Measurements from ENCODE around the gene MYO1C.

The MYO1C gene

GRCh38 chr17:1470755-1471462 lies 21.6 kb downstream of the MYO1C start:
- Histone ChIP-seq H3K4me1 (ENCODE audit: low read length) (peaks cover 9% of the 10 kb centered on the region), H3K4me3 (ENCODE audit: low read length) (no peak overlapping the region), H2AFZ (ENCODE audit: low read depth, low read length) (no peak overlapping the region), H4K20me1 (ENCODE audit: insufficient read depth, low read length) (no peaks in the 10 kb centered on the region), H3K9ac (ENCODE audit: low read length) (no peak overlapping the region), H3K9me3 (ENCODE audit: insufficient read depth, low read length) (no peaks in the 10 kb centered on the region), H3K36me3 (replicated peaks; ENCODE audit: low read depth, low read length) (peaks cover 10% of the 10 kb centered on the region), H3K4me2 (ENCODE audit: low read length) (no peak overlapping the region), H3K79me2 (ENCODE audit: low read length) (no peaks in the 10 kb centered on the region), H3K27me3 (ENCODE audit: low read depth, low read length) (no peaks in the 10 kb centered on the region), H3K27ac (ENCODE audit: low read length) (no peak overlapping the region)
- no peak for TF ChIP-seq EZH2phosphoT487 (IDR thresholded peaks at IDR 0.05; ENCODE audit: low read depth)
- TF ChIP-seq CTCF (IDR thresholded peaks at IDR 0.05; ENCODE audit: low read depth, low read length), result no peak

GRCh38 chr17:1470071-1470754 lies 22.3 kb downstream of the MYO1C start:
- peaks cover 8% of the 10 kb centered on the region for H3K36me3 ChIP-seq (replicated peaks; ENCODE audit: low read depth, low read length)
- TF ChIP-seq EZH2phosphoT487 (IDR thresholded peaks at IDR 0.05; ENCODE audit: low read depth), result no peak
- no peak for TF ChIP-seq CTCF (IDR thresholded peaks at IDR 0.05; ENCODE audit: low read depth, low read length)
- no peak overlapping the region for H3K4me3 ChIP-seq (ENCODE audit: low read length)
- H3K27ac ChIP-seq (ENCODE audit: low read length), result no peak overlapping the region
- H3K4me1 ChIP-seq (ENCODE audit: low read length), result peaks cover 6% of the 10 kb centered on the region
- H3K4me2 ChIP-seq (ENCODE audit: low read length), result no peak overlapping the region
- H3K9me3 ChIP-seq (ENCODE audit: insufficient read depth, low read length), result no peaks in the 10 kb centered on the region
- no peak overlapping the region for H3K9ac ChIP-seq (ENCODE audit: low read length)
- H4K20me1 ChIP-seq (ENCODE audit: insufficient read depth, low read length), result no peaks in the 10 kb centered on the region
- no peak overlapping the region for H2AFZ ChIP-seq (ENCODE audit: low read depth, low read length)
- H3K27me3 ChIP-seq (ENCODE audit: low read depth, low read length), result no peaks in the 10 kb centered on the region
- H3K79me2 ChIP-seq (ENCODE audit: low read length), result no peaks in the 10 kb centered on the region

DNA sequence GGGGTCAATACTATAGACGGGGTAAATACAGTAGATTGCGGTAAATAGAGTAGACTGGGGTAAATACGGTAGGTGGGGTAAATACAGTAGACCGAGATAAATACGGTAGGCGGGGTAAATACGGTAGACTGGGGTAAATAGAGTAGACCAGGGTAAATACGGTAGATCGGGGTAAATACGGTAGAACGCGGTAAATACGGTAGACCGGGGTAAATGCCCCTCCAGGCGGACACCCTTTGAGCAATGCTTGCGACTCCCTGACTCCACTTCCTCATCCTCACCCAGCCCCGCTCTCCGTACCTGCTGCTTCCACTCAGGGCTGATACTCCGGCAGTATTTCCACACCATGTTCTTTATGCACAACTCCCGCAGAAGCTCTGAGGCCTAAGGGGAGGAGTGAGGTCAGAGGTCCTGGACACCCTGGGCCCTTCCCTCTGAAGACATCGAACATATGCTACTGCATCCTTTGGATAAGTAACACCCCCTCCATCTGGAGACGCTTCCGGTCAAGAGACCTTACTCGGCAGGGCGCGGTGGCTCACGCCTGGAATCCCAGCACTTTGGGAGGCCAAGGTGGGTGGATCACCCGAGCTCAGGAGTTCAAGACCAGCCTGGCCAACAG lies 23.1 kb downstream of the MYO1C start:
- no peaks in the 10 kb centered on the region for H3K9me3 ChIP-seq (ENCODE audit: insufficient read depth, low read length)
- no peak overlapping the region for H3K4me3 ChIP-seq (ENCODE audit: low read length)
- H3K4me1 ChIP-seq (ENCODE audit: low read length), result no peaks in the 10 kb centered on the region
- H3K27me3 ChIP-seq (ENCODE audit: low read depth, low read length), result no peaks in the 10 kb centered on the region
- H3K27ac ChIP-seq (ENCODE audit: low read length), result no peak overlapping the region
- no peak overlapping the region for H2AFZ ChIP-seq (ENCODE audit: low read depth, low read length)
- no peaks in the 10 kb centered on the region for H3K79me2 ChIP-seq (ENCODE audit: low read length)
- H3K9ac ChIP-seq (ENCODE audit: low read length), result no peak overlapping the region
- H3K4me2 ChIP-seq (ENCODE audit: low read length), result no peak overlapping the region
- no peaks in the 10 kb centered on the region for H4K20me1 ChIP-seq (ENCODE audit: insufficient read depth, low read length)
- TF ChIP-seq CTCF (IDR thresholded peaks at IDR 0.05; ENCODE audit: low read depth, low read length), result no peak
- no peak for TF ChIP-seq EZH2phosphoT487 (IDR thresholded peaks at IDR 0.05; ENCODE audit: low read depth)
- peaks cover 8% of the 10 kb centered on the region for H3K36me3 ChIP-seq (replicated peaks; ENCODE audit: low read depth, low read length)

GRCh38 chr17:1467898-1468492 lies 24.5 kb downstream of the MYO1C start:
- no peak overlapping the region for H3K27ac ChIP-seq (ENCODE audit: low read length)
- no peaks in the 10 kb centered on the region; the same call in 1 of the 2 replicates for H4K20me1 ChIP-seq (ENCODE audit: insufficient read depth, low read length)
- H3K4me3 ChIP-seq (ENCODE audit: low read length), result no peak overlapping the region
- no peaks in the 10 kb centered on the region for H3K79me2 ChIP-seq (ENCODE audit: low read length)
- TF ChIP-seq EZH2phosphoT487 (IDR thresholded peaks at IDR 0.05; ENCODE audit: low read depth) (no peak), CTCF (IDR thresholded peaks at IDR 0.05; ENCODE audit: low read depth, low read length) (no peak)
- peaks cover 8% of the 10 kb centered on the region for H3K36me3 ChIP-seq (replicated peaks; ENCODE audit: low read depth, low read length)
- H3K4me2 ChIP-seq (ENCODE audit: low read length), result no peak overlapping the region
- no peak overlapping the region for H2AFZ ChIP-seq (ENCODE audit: low read depth, low read length)
- no peaks in the 10 kb centered on the region for H3K9me3 ChIP-seq (ENCODE audit: insufficient read depth, low read length)
- H3K4me1 ChIP-seq (ENCODE audit: low read length), result peaks cover 6% of the 10 kb centered on the region
- no peak overlapping the region for H3K9ac ChIP-seq (ENCODE audit: low read length)
- no peaks in the 10 kb centered on the region for H3K27me3 ChIP-seq (ENCODE audit: low read depth, low read length)
